IgD-negative memory B cell (primary cell): ENCODE measurements around the gene NAALADL2. TPM values are rescaled to one million over a fixed set of nuclear protein-coding genes. Genes with fewer than 3 reads are reported as not detected.

Source experiments
- H3K27ac Mint-ChIP-seq, 3 donors: one replicate each; pipeline ENCODE4 v1.8.0; 2020 to 2022; ENCODE audit warnings: mild to moderate bottlenecking in 3 of 3, mixed read lengths in 3 of 3, moderate library complexity in 1 of 3
- H3K27me3 Mint-ChIP-seq: one replicate; pipeline ENCODE4 v1.8.0; 2021; ENCODE audit warnings: mixed read lengths
- H3K36me3 Mint-ChIP-seq: one replicate; pipeline ENCODE4 v1.8.0; 2020; ENCODE audit warnings: mild to moderate bottlenecking, mixed read lengths
- H3K4me1 Mint-ChIP-seq, 3 donors: one replicate each; pipeline ENCODE4 v1.8.0; 2020 to 2022; ENCODE audit warnings: mixed read lengths in 3 of 3, mild to moderate bottlenecking in 1 of 3
- H3K4me3 Mint-ChIP-seq, 4 donors: one replicate each; pipeline ENCODE4 v1.8.0; 2020 to 2022; ENCODE audit warnings: mild to moderate bottlenecking in 4 of 4, mixed read lengths in 4 of 4, moderate library complexity in 3 of 4
- H3K9me3 Mint-ChIP-seq, 3 donors: one replicate each; pipeline ENCODE4 v1.8.0; 2020 to 2021; ENCODE audit warnings: mixed read lengths in 3 of 3, mild to moderate bottlenecking in 1 of 3
- polyA plus RNA-seq: library from polyadenylated mRNA; unstranded; fragments of 300-500 nt; fragmentation: Illumina TruSeq; gene quantifications from one replicate; pipeline ENCODE4 v1.2.3, GENCODE V29; 2021

NAALADL2 gene
- polyA plus RNA-seq, 1 donor from 2014 or later = not detected

GRCh38 chr3:175384569-175384968 is 525.4 kb downstream of the NAALADL2 start:
- Mint-ChIP-seq H3K36me3 (no peaks in the 10 kb centered on the region), H3K27ac (no peak overlapping the region), H3K27me3 (no peaks in the 10 kb centered on the region), H3K4me3 (no peak overlapping the region), H3K4me1 (no peaks in the 10 kb centered on the region), H3K9me3 (peaks cover 0 to 2% (median 0%) of the 10 kb centered on the region in 3 donors)

- no peak overlapping the region for H3K27ac Mint-ChIP-seq
- H3K4me1 Mint-ChIP-seq = no peaks in the 10 kb centered on the region
- peaks cover 0 to 2% (median 0%) of the 10 kb centered on the region in 3 donors for H3K9me3 Mint-ChIP-seq
- no peaks in the 10 kb centered on the region for H3K27me3 Mint-ChIP-seq
- no peak overlapping the region for H3K4me3 Mint-ChIP-seq
- no peaks in the 10 kb centered on the region for H3K36me3 Mint-ChIP-seq
Measured at GRCh38 chr3:175386630-175387029, 527.5 kb downstream of the NAALADL2 start.

- H3K36me3 Mint-ChIP-seq = no peaks in the 10 kb centered on the region
- no peaks in the 10 kb centered on the region for H3K27me3 Mint-ChIP-seq
- H3K9me3 Mint-ChIP-seq = no peaks in the 10 kb centered on the region
Measured at GRCh38 chr3:175389560-175389959, 530.4 kb downstream of the NAALADL2 start.

GRCh38 chr3:175391601-175392000 is 532.5 kb downstream of the NAALADL2 start:
- Mint-ChIP-seq H3K4me3 (no peak overlapping the region), H3K27me3 (no peaks in the 10 kb centered on the region), H3K9me3 (peaks cover 0 to 4% (median 1%) of the 10 kb centered on the region in 3 donors), H3K4me1 (no peaks in the 10 kb centered on the region), H3K27ac (no peak overlapping the region), H3K36me3 (no peaks in the 10 kb centered on the region)

More at GRCh38 chr3:175389560-175389959, 530.4 kb downstream of the NAALADL2 start:
- H3K27ac Mint-ChIP-seq = no peak overlapping the region
- no peak overlapping the region for H3K4me3 Mint-ChIP-seq
- no peaks in the 10 kb centered on the region for H3K4me1 Mint-ChIP-seq

GRCh38 chr3:175392653-175393052 is 533.5 kb downstream of the NAALADL2 start:
- Mint-ChIP-seq H3K4me1 (no peaks in the 10 kb centered on the region), H3K27ac (no peak overlapping the region), H3K36me3 (no peaks in the 10 kb centered on the region), H3K9me3 (peaks cover 0 to 5% (median 1%) of the 10 kb centered on the region in 3 donors), H3K27me3 (no peaks in the 10 kb centered on the region), H3K4me3 (no peak overlapping the region)

- H3K27ac Mint-ChIP-seq = no peak overlapping the region
- no peaks in the 10 kb centered on the region for H3K36me3 Mint-ChIP-seq
- no peaks in the 10 kb centered on the region for H3K4me1 Mint-ChIP-seq
- no peaks in the 10 kb centered on the region for H3K27me3 Mint-ChIP-seq
- no peak overlapping the region for H3K4me3 Mint-ChIP-seq
- H3K9me3 Mint-ChIP-seq = peaks cover 0 to 5% (median 3%) of the 10 kb centered on the region in 3 donors
Measured at GRCh38 chr3:175397372-175397771, 538.2 kb downstream of the NAALADL2 start.

GRCh38 chr3:175398676-175399075 is 539.5 kb downstream of the NAALADL2 start:
- Mint-ChIP-seq H3K9me3 (peaks cover 2 to 5% (median 3%) of the 10 kb centered on the region in 3 donors), H3K36me3 (no peaks in the 10 kb centered on the region), H3K4me3 (no peak overlapping the region), H3K27me3 (no peaks in the 10 kb centered on the region), H3K27ac (no peak overlapping the region), H3K4me1 (no peaks in the 10 kb centered on the region)

GRCh38 chr3:175399156-175399840 is 540.2 kb downstream of the NAALADL2 start:
- H3K4me1 Mint-ChIP-seq = no peaks in the 10 kb centered on the region
- no peaks in the 10 kb centered on the region for H3K27me3 Mint-ChIP-seq
- no peak overlapping the region for H3K27ac Mint-ChIP-seq
- H3K36me3 Mint-ChIP-seq = no peaks in the 10 kb centered on the region
- no peak overlapping the region for H3K4me3 Mint-ChIP-seq
- H3K9me3 Mint-ChIP-seq = peaks cover 2 to 5% (median 3%) of the 10 kb centered on the region in 3 donors

- Mint-ChIP-seq H3K9me3 (peaks cover 0 to 2% (median 2%) of the 10 kb centered on the region in 3 donors), H3K4me1 (no peaks in the 10 kb centered on the region), H3K4me3 (no peak overlapping the region), H3K27me3 (no peaks in the 10 kb centered on the region), H3K27ac (no peak overlapping the region), H3K36me3 (no peaks in the 10 kb centered on the region)
Measured at GRCh38 chr3:175404027-175404426, 544.9 kb downstream of the NAALADL2 start.

GRCh38 chr3:175404621-175405020 is 545.5 kb downstream of the NAALADL2 start:
- H3K27me3 Mint-ChIP-seq = no peaks in the 10 kb centered on the region
- no peak overlapping the region for H3K4me3 Mint-ChIP-seq
- no peaks in the 10 kb centered on the region for H3K4me1 Mint-ChIP-seq
- no peak overlapping the region for H3K27ac Mint-ChIP-seq
- peaks cover 0 to 2% (median 2%) of the 10 kb centered on the region in 3 donors for H3K9me3 Mint-ChIP-seq
- H3K36me3 Mint-ChIP-seq = no peaks in the 10 kb centered on the region

GRCh38 chr3:175410251-175410650 is 551.1 kb downstream of the NAALADL2 start:
- Mint-ChIP-seq H3K27ac (no peak overlapping the region), H3K4me3 (no peak overlapping the region), H3K36me3 (no peaks in the 10 kb centered on the region), H3K9me3 (peaks cover 0 to 5% (median 0%) of the 10 kb centered on the region in 3 donors), H3K27me3 (no peaks in the 10 kb centered on the region), H3K4me1 (no peaks in the 10 kb centered on the region)

GRCh38 chr3:175411405-175411804 is 552.3 kb downstream of the NAALADL2 start:
- no peak overlapping the region for H3K27ac Mint-ChIP-seq
- no peaks in the 10 kb centered on the region for H3K27me3 Mint-ChIP-seq
- no peaks in the 10 kb centered on the region for H3K4me1 Mint-ChIP-seq
- peaks cover 0 to 5% (median 0%) of the 10 kb centered on the region in 3 donors for H3K9me3 Mint-ChIP-seq
- H3K4me3 Mint-ChIP-seq = no peak overlapping the region
- H3K36me3 Mint-ChIP-seq = no peaks in the 10 kb centered on the region

- Mint-ChIP-seq H3K4me3 (no peak overlapping the region), H3K27me3 (no peaks in the 10 kb centered on the region), H3K9me3 (peaks cover 0 to 5% (median 0%) of the 10 kb centered on the region in 3 donors), H3K27ac (no peak overlapping the region), H3K36me3 (no peaks in the 10 kb centered on the region), H3K4me1 (no peaks in the 10 kb centered on the region)
Measured at GRCh38 chr3:175411946-175412345, 552.8 kb downstream of the NAALADL2 start.

- Mint-ChIP-seq H3K9me3 (peaks cover 0 to 7% (median 3%) of the 10 kb centered on the region in 3 donors), H3K27ac (peak overlapping the region in 1 of 3 donors; percentile 28)
Measured at GRCh38 chr3:175413926-175414325, 554.8 kb downstream of the NAALADL2 start.

GRCh38 chr3:175416600-175416999 is 557.5 kb downstream of the NAALADL2 start:
- Mint-ChIP-seq H3K4me1 (no peaks in the 10 kb centered on the region), H3K4me3 (no peak overlapping the region), H3K27me3 (no peaks in the 10 kb centered on the region), H3K27ac (no peak overlapping the region), H3K9me3 (peaks cover 0 to 3% (median 2%) of the 10 kb centered on the region in 3 donors), H3K36me3 (peaks cover 2% of the 10 kb centered on the region)

More at GRCh38 chr3:175413926-175414325, 554.8 kb downstream of the NAALADL2 start:
- Mint-ChIP-seq H3K4me3 (no peak overlapping the region), H3K27me3 (no peaks in the 10 kb centered on the region), H3K36me3 (peaks cover 2% of the 10 kb centered on the region), H3K4me1 (no peaks in the 10 kb centered on the region)

- H3K4me3 Mint-ChIP-seq = no peak overlapping the region
- no peaks in the 10 kb centered on the region for H3K27me3 Mint-ChIP-seq
- no peak overlapping the region for H3K27ac Mint-ChIP-seq
- no peaks in the 10 kb centered on the region for H3K4me1 Mint-ChIP-seq
- H3K36me3 Mint-ChIP-seq = peaks cover 2% of the 10 kb centered on the region
- peaks cover 0 to 3% (median 2%) of the 10 kb centered on the region in 3 donors for H3K9me3 Mint-ChIP-seq
Measured at GRCh38 chr3:175417426-175417825, 558.3 kb downstream of the NAALADL2 start.
